GM19395 (cell line): ENCODE measurements around the gene ZNF416.

Experiments
- ATAC-seq: cut with Tn5 transposase; IDR thresholded peaks from one replicate; pipeline ENCODE4 v1.9.1; 2021; ENCODE audit warnings: mild to moderate bottlenecking, moderate library complexity; ENCODE audit not compliant: unreplicated experiment

The ZNF416 gene

GRCh38 chr19:57578487-57579205, at the start of gene ZNF416:
TSS of gene ZNF416 (minus strand) at chr19:57578911. CDS start at chr19:57578704, 207 bp downstream.
- peak; percentile 96 for ATAC-seq

- ATAC-seq, result no peak
These were observed 44.4 kb upstream of the ZNF416 start for GRCh38 chr19:57623091-57623490.

DNA sequence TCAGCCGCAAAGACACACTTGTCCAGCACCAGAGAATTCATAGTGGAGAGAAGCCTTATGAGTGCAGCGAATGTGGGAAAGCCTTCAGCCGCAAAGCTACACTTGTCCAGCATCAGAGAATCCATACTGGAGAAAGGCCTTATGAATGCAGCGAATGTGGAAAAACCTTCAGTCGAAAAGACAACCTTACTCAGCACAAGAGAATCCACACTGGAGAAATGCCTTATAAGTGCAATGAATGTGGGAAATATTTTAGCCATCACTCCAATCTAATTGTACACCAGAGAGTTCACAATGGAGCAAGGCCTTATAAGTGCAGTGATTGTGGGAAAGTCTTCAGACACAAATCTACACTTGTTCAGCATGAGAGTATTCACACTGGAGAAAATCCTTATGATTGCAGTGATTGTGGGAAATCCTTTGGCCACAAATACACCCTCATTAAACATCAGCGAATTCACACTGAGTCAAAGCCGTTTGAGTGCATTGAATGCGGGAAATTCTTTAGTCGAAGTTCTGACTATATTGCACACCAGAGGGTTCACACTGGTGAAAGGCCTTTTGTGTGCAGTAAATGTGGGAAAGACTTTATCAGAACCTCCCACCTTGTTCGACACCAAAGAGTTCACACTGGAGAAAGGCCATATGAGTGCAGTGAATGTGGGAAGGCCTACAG, 42.1 kb upstream of the ZNF416 start:
- no peak for ATAC-seq

DNA sequence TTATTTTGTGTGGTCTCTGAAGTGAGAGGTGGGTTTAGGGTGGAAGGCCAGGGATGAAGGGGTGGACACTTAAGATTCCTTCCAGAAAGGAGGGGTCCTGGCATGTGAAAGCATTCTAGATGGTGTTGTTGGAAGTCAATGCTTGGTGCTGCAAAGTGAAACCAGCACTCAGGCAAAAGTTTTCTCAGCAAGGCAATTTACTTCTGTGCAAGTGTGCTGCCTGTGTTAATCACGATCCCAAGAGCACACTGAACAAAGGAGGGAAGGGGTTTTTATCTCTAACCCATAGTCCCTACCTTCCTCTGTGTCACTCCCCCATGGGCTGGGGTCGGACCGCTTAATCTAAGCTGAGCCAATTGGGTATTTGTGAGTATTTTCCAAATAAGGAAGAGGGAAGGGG, 36.6 kb upstream of the ZNF416 start:
- ATAC-seq, result no peak

- peak; percentile 99 for ATAC-seq
These were observed 35.4 kb upstream of the ZNF416 start, which contains the start of gene ZNF134 for GRCh38 chr19:57613941-57614743. TSS of gene ZNF134 (plus strand) at chr19:57614242. CDS start at chr19:57619469, 5,227 bp downstream.

- no peak for ATAC-seq
These were observed 32.4 kb upstream of the ZNF416 start for GRCh38 chr19:57611113-57611512.

DNA sequence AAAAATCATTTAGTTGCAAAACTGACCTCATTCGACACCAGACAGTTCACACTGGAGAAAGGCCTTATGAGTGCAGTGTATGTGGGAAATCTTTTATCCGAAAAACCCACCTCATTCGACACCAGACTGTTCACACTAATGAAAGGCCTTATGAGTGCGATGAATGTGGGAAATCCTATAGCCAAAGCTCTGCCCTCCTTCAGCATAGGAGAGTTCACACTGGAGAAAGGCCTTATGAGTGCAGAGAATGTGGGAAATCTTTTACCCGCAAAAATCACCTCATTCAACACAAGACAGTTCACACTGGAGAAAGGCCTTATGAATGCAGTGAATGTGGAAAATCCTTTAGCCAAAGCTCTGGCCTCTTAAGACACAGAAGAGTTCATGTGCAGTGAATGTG, 28.2 kb upstream of the ZNF416 start:
- no peak for ATAC-seq

DNA sequence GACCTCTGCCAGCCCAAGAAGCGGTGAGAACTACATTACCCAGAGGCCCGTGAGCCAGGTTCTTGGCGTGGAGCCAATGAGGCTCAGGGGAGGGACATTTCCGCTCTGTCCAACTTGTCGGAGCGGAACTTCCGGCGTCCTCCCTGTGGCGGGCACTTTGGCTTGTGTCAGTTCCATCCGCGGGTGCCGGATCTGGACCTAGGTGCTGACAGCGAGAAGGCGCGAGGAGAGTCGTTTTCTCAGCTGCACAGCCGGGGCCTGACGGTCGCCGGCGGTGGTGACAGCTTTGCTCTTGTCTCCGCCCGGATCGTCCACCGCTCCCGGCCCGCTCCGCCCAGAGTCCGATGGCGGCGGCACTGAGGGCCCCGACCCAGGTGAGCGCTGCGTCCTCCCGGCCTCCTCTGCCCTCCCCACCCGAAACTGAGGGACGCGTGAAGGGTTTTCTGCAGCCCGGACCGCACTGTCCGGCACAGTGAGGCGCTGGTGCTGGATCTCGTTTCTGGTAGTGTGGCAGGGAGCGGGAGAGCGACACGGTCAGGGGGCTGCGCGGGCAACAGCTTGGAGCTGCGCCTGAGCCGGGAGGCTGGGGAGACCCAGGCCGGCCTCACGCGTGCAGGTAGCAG, 21.2 kb upstream of the ZNF416 start, which contains the start of gene ZNF530:
ZNF530 (plus strand) TSS at position 125 of the 623 bp plus-strand sequence. CDS start 4,461 bp downstream, outside the sequence.
- ATAC-seq, result peak; percentile 98

DNA sequence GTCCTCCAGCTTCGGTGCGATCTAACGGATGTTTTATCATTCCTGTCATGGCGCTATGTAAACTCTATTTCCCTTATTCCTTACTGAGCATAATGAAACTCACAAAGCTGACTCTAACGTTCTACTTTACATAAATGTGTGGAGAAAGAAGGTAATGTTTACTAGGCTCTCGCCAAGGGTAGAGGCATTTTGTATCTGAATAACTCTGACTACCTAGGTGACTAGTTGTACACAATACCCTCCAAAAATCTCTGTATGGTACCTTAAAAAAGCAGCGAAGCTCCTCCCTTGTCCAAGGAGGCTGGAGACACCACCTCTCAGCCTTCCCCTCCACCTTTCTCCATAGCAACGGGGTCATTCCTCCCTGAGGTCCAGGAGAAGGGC, 20.7 kb upstream of the ZNF416 start:
- ATAC-seq, result peak; percentile 31

DNA sequence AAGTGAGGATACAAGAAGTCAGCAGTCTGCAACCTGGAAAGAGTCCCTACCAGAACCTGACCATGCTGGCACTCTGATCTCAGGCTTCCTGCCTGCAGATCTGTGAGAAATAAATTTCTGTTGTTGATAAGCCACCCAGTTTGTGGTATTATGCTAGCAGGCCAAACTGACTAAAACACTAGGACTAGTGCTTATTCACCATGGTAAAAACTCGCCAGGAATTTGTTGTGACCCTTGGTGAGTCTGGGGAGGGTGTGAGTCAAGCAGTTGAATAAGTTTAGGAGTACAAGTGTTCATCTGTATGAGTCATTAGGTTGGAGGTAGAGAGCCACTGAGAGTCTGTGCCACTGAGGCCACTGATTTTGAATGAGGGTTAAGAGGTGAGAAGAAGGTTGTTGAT, 8.8 kb upstream of the ZNF416 start:
- no peak for ATAC-seq

- ATAC-seq, result peak; percentile 83
These were observed 5.1 kb upstream of the ZNF416 start, which contains the start of gene ZIK1 for GRCh38 chr19:57583521-57584416. TSS of gene ZIK1 (plus strand) at chr19:57584145. CDS start at chr19:57584357, 212 bp downstream.

- no peak for ATAC-seq
These were observed 4.4 kb upstream of the ZNF416 start for GRCh38 chr19:57583104-57583520.

- no peak for ATAC-seq
These were observed 2.0 kb downstream of the ZNF416 start for GRCh38 chr19:57576661-57577060.

DNA sequence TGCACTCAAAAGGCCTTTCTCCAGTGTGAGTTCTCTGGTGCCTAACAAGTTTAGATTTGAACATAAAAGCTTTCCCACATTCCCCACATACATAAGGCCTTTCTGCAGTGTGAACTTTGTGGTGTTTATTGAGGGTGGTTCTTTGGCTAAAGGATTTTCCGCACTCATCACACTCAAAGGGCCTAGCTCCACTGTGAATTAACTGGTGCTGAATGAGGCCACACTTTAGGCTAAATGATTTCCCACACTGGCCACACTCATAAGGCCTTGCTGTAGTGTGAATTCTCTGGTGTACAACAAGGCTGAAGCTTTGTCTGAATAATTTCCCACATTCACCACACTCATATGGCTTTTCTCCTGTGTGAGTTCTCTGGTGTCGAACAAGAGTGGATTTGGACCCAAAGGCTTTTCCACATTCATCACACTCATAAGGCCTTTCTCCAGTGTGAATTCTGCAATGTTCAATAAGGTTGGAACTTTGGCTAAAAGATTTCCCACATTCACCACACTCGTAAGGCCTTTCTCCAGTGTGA, 6.2 kb downstream of the ZNF416 start:
- no peak for ATAC-seq

DNA sequence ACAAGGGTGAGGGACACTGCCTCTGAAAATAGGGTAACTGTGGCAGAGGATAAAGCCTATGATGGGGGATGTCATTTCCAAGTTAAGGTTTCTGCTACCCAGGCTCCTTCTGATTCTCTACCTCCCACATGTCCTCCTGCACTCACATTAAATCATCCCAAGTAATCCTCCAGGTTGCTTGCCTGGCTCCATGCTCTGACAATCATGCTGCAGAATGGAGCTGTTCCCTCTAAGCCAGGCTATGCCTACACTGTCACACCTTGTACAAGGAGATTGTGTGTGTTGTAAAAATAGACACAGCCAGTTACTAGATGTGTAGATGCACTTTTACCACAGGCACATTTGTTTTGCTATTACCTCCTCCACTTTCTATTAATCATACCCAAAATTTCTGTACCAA, 8.0 kb downstream of the ZNF416 start:
- ATAC-seq, result no peak

- ATAC-seq, result no peak
These were observed 12.1 kb downstream of the ZNF416 start for GRCh38 chr19:57566396-57567265.

DNA sequence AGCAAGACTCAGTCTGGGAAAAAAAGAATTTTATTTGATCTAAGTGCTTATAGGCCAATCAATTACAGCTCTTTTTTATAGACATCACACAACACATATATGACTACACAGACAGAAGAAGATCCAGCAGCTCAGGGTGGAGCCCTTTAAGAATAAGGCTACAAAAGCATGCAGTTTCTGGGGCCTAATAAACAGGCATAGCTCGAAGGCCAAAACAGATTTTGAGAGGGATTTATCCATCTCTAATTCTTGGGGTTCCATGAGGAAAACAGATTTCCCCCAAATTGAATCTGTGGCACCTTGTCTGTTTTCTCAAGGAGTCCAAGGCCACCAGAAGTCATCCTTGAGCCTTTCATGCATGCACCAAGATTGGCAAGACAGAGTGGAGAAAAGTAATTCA, 15.2 kb downstream of the ZNF416 start:
- no peak for ATAC-seq

GRCh38 chr19:57560049-57560491, 18.6 kb downstream of the ZNF416 start:
- no peak for ATAC-seq
